ENCODE results near the gene ROBO1.

DNA sequence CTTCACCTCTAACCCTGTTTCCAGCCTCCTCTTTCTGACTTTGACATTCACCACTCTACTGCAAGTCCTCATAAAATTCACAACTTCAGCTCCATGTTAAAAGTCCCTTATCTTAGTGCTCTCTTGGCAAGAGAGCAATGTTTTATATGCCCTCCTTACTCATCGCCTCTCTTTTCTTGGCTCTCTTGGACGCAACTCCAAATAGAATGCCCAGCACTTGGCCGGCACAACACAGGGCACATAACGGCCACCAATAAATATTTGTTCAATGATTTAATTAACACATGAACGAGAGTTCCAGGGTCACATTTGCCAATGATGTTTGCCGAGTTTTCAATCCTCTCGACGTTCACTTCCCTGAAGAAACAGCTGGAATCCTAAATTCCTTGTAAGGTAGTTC is 401.4 kb downstream of the ROBO1 start:
- TF ChIP-seq, protein P1, sequence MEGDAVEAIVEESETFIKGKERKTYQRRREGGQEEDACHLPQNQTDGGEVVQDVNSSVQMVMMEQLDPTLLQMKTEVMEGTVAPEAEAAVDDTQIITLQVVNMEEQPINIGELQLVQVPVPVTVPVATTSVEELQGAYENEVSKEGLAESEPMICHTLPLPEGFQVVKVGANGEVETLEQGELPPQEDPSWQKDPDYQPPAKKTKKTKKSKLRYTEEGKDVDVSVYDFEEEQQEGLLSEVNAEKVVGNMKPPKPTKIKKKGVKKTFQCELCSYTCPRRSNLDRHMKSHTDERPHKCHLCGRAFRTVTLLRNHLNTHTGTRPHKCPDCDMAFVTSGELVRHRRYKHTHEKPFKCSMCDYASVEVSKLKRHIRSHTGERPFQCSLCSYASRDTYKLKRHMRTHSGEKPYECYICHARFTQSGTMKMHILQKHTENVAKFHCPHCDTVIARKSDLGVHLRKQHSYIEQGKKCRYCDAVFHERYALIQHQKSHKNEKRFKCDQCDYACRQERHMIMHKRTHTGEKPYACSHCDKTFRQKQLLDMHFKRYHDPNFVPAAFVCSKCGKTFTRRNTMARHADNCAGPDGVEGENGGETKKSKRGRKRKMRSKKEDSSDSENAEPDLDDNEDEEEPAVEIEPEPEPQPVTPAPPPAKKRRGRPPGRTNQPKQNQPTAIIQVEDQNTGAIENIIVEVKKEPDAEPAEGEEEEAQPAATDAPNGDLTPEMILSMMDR (IDR thresholded peaks at IDR 0.05): no peak
- no peak for TF ChIP-seq ZFX (IDR thresholded peaks at IDR 0.05; ENCODE audit: borderline replicate concordance)
